GM12878 (cell line): ENCODE data around the gene PRKAG2. TPM values are rescaled to one million over a fixed set of nuclear protein-coding genes. Genes with fewer than 3 reads are reported as not detected.

Experiments used
- ATAC-seq: fragments of 200-7000 bp; cut with Tn5 transposase; 3 replicates; pipeline ENCODE4 v1.9.1; 2020; ENCODE audit warnings: mild to moderate bottlenecking, moderate library complexity
- BruUV-seq: library from RNA; stranded (reverse); fragments of 400-500 nt; replicated peaks from 2 replicates; lab custom pipeline; 2021; lab: Mats Ljungman, UMichigan
- CTCF ChIA-PET: fragments of 300-600 bp; sonication (Branson Sonifier 250); formaldehyde crosslinking; extraction: SDS; loops from one replicate; lab custom pipeline; 2021; ENCODE audit warnings: inconsistent platforms; lab: Yijun Ruan, JAX
- POLR2A ChIA-PET: fragments of 350-600 bp; formaldehyde crosslinking; extraction: SDS; loops from one replicate; lab custom pipeline; 2021; ENCODE audit warnings: inconsistent platforms; lab: Charles Lee
- RAD21 ChIA-PET: fragments of 300-600 bp; sonication (Branson Sonifier 250); formaldehyde crosslinking; loops from one replicate; lab custom pipeline; 2023; ENCODE audit warnings: antibody characterized with exemption; ENCODE audit not compliant: unreplicated experiment; lab: Charles Lee
- SMC1A ChIA-PET: fragments of 300-600 bp; sonication (Branson Sonifier 250); formaldehyde crosslinking; loops from one replicate; lab custom pipeline; 2023; ENCODE audit not compliant: unreplicated experiment, uncharacterized antibody; lab: Charles Lee
- DNase-seq: peaks from one replicate; pipeline ENCODE4 v3.0.0-alpha.2; 2011; ENCODE audit warnings: low read depth, low spot score
- FAIRE-seq: peaks from 3 replicates; lab custom pipeline; 2011; peaks lifted over from hg19 to GRCh38; lab: Jason Lieb, UNC
- H2AFZ ChIP-seq: 2 replicates; pipeline ENCODE4 v1.6.0; 2011; ENCODE audit warnings: low read depth, low read length, control low read depth; ENCODE audit not compliant: control insufficient read depth
- H3K27ac ChIP-seq: 2 replicates; pipeline ENCODE4 v1.5.1; 2011; ENCODE audit warnings: control low read depth; ENCODE audit not compliant: control insufficient read depth, insufficient read depth
- H3K27me3 ChIP-seq, 2 experiments: replicated peaks in 1 of 2; 2 replicates each; pipeline versions ENCODE4 v1.6.0 to v1.6.1; 2011; ENCODE audit warnings: low read length in 1 of 2; ENCODE audit not compliant: control insufficient read depth in 2 of 2, insufficient read depth in 2 of 2
- H3K36me3 ChIP-seq, 2 experiments: 2 replicates each; pipeline ENCODE4 v1.5.1; 2011; ENCODE audit warnings: low read length in 1 of 2; ENCODE audit not compliant: control insufficient read depth in 2 of 2, insufficient read depth in 2 of 2
- H3K4me1 ChIP-seq: 2 replicates; pipeline ENCODE4 v1.6.1; 2011; ENCODE audit warnings: mild to moderate bottlenecking, low read length, moderate library complexity, mixed read lengths; ENCODE audit not compliant: control insufficient read depth, insufficient read depth
- H3K4me2 ChIP-seq: 2 replicates; pipeline ENCODE4 v1.6.0; 2011; ENCODE audit warnings: control low read depth; ENCODE audit not compliant: control insufficient read depth, insufficient read depth
- H3K4me3 ChIP-seq: fragments of 200-600 bp; sonication (generic); 2 replicates; pipeline ENCODE4 v1.5.1; 2016
- H3K79me2 ChIP-seq: 2 replicates; pipeline ENCODE4 v1.6.0; 2011; ENCODE audit warnings: low read length; ENCODE audit not compliant: control insufficient read depth, insufficient read depth
- H3K9ac ChIP-seq: 2 replicates; pipeline ENCODE4 v1.8.0; 2011; ENCODE audit warnings: low read length, control low read depth, mixed read lengths; ENCODE audit not compliant: control insufficient read depth, insufficient read depth
- H3K9me3 ChIP-seq: replicated peaks from 3 replicates; pipeline ENCODE4 v1.5.1; 2011; ENCODE audit warnings: mild to moderate bottlenecking, low read length; ENCODE audit not compliant: control insufficient read depth, insufficient read depth
- H4K20me1 ChIP-seq: 2 replicates; pipeline ENCODE4 v1.6.0; 2011; ENCODE audit not compliant: control insufficient read depth, insufficient read depth
- CHD4 ChIP-seq: fragments of 200-600 bp; sonication (generic); IDR thresholded peaks from 2 replicates; pipeline ENCODE4 v1.6.1; 2016; ENCODE audit warnings: mild to moderate bottlenecking
- IKZF1 ChIP-seq: fragments of 450-650 bp; conservative IDR thresholded peaks from 2 replicates; pipeline ENCODE4 v1.6.1; 2017; ENCODE audit warnings: antibody characterized with exemption, mild to moderate bottlenecking
- MYB ChIP-seq: fragments of 150-350 bp; IDR thresholded peaks from 2 replicates; pipeline ENCODE4 v1.6.1; 2014; ENCODE audit warnings: mild to moderate bottlenecking, low read depth, low read length, borderline replicate concordance
- RB1 ChIP-seq: fragments of 450-650 bp; formaldehyde crosslinking; IDR thresholded peaks from 2 replicates; pipeline ENCODE4 v1.6.1; 2017; ENCODE audit warnings: mild to moderate bottlenecking, borderline replicate concordance
- SMAD5 ChIP-seq: IDR thresholded peaks from 2 replicates; pipeline ENCODE4 v1.6.1; 2016; ENCODE audit warnings: antibody characterized with exemption, low read depth
- TAF1 ChIP-seq: IDR thresholded peaks from 2 replicates; pipeline ENCODE4 v1.6.1; 2011; ENCODE audit warnings: mild to moderate bottlenecking, low read depth, low read length, borderline replicate concordance
- TCF12 ChIP-seq: IDR thresholded peaks from 2 replicates; pipeline ENCODE4 v1.6.1; 2011; ENCODE audit warnings: low read depth, mild to moderate bottlenecking, low read length
- YBX1 ChIP-seq: fragments of 450-650 bp; IDR thresholded peaks from 2 replicates; pipeline ENCODE4 v1.6.1; 2016; ENCODE audit warnings: antibody characterized with exemption
- YY1 ChIP-seq: IDR thresholded peaks from 2 replicates; pipeline ENCODE4 v1.6.1; 2011; ENCODE audit warnings: low read depth, mild to moderate bottlenecking, low read length
- ZNF217 ChIP-seq: fragments of 450-650 bp; IDR thresholded peaks from 2 replicates; pipeline ENCODE4 v1.6.1; 2017; ENCODE audit warnings: antibody characterized with exemption, mild to moderate bottlenecking
- ZNF274 ChIP-seq: IDR thresholded peaks from one replicate; pipeline ENCODE4 v1.8.0; 2011; ENCODE audit not compliant: insufficient read length, insufficient read depth
- ZNF384 ChIP-seq: IDR thresholded peaks from 2 replicates; pipeline ENCODE4 v1.6.1; 2012; ENCODE audit warnings: low read depth, mild to moderate bottlenecking, low read length, improper control_type of control experiment, borderline replicate concordance
- WGBS: methylation state at CpG from one replicate; pipeline ENCODE4 v1.1.6; 2016; ENCODE audit warnings: low lambda C conversion rate; ENCODE audit not compliant: insufficient replicate concordance, insufficient coverage; ENCODE audit errors: missing lambda C conversion rate; 5-methylcytosine and 5-hydroxymethylcytosine counted together
- in situ Hi-C: fragments of 300-500 bp; cut with MboI; formaldehyde crosslinking; loops from 9 replicates; pipeline ENCODE4 v1.14.3; 2018; ENCODE audit warnings: mixed read lengths
- intact Hi-C: fragments of 100-400 bp; cut with micrococcal nuclease; formaldehyde crosslinking; loops from one replicate; pipeline ENCODE4 v1.14.2; 2022; ENCODE audit not compliant: unreplicated experiment
- polyA plus RNA-seq, 11 experiments: library from polyadenylated mRNA; depleted of rRNA in 4 of 11; unstranded in 6 of 11; stranded (reverse) in 5 of 11; fragments of >200 nt; fragmentation: Nextera tagmentation in 4 of 11; fragmentation: Illumina TruSeq in 1 of 11; extraction: Ambion mirVana in 4 of 11; extraction: Trizol in 1 of 11; gene quantifications; 1 replicate in 1 of 11; 2 replicates in 10 of 11; pipeline versions ENCODE4 v1.2.1 to v1.2.3, GENCODE V29; 2011 to 2016; ENCODE audit warnings: inconsistent platforms in 2 of 11, missing spikeins in 2 of 11, low read depth in 1 of 11
- total RNA-seq, 4 experiments: library from RNA; depleted of rRNA in 3 of 4; stranded (reverse); fragments of >200 nt in 3 of 4; fragmentation: Illumina TruSeq in 1 of 4; extraction: Trizol in 1 of 4; gene quantifications; 2 replicates each; pipeline versions ENCODE4 v1.2.1 to v1.2.3, GENCODE V29; 2013 to 2021
- TF ChIP-seq, protein P1 (sequence below): IDR thresholded peaks from 2 replicates; pipeline ENCODE4 v1.6.1; 2011; ENCODE audit warnings: low read depth, low read length, improper control_type of control experiment, borderline replicate concordance

Gene PRKAG2
- total and polyA plus RNA-seq, 10 of the 15 experiments (the other 5 are each of a cell fraction or from before 2014, with no cell fraction given): 3.4 to 8.9 (median 6.8) TPM

DNA sequence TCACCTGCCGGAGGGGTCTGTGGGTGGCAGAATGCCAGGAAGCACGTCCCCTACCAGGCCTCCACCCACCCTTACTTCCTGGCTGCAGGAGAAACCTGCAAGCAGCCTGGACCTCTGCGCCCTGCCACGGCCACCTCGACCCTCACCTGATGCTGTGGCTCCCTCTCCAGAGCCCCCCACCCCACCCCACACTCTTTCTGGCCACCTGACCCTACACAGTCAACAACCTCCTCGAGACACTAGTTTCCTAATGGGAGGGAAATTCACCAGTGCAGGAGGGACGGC, 91.3 kb downstream of the PRKAG2 start:
- FAIRE-seq (no peak), ATAC-seq (no peak), DNase-seq (no peak)
- no peaks in the 10 kb centered on the region for H3K9me3 ChIP-seq
- no peak for TF ChIP-seq ZNF274
- no peak for TF ChIP-seq RB1
- TF ChIP-seq, protein P1, sequence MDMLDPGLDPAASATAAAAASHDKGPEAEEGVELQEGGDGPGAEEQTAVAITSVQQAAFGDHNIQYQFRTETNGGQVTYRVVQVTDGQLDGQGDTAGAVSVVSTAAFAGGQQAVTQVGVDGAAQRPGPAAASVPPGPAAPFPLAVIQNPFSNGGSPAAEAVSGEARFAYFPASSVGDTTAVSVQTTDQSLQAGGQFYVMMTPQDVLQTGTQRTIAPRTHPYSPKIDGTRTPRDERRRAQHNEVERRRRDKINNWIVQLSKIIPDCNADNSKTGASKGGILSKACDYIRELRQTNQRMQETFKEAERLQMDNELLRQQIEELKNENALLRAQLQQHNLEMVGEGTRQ: no peak
- no peak for TF ChIP-seq IKZF1
- TF ChIP-seq YBX1: no peak
- no peak for TF ChIP-seq MYB
- no peak for TF ChIP-seq ZNF384
- no peak for TF ChIP-seq CHD4
- no peak for TF ChIP-seq TCF12
- TF ChIP-seq SMAD5: no peak
- no peak for TF ChIP-seq TAF1
- TF ChIP-seq ZNF217: no peak
- TF ChIP-seq YY1: no peak
- H4K20me1 ChIP-seq: no peaks in the 10 kb centered on the region
- in situ Hi-C loops: no loop called here
- H3K79me2 ChIP-seq: no peaks in the 10 kb centered on the region
- no peaks in the 10 kb centered on the region for H3K36me3 ChIP-seq
- intact Hi-C loops: loop anchor here (5.0 to 10.0 kb wide), 2 partner anchors 147 to 239 kb away; partner anchors contain the start of gene GALNT11
- no peak overlapping the region for H3K27ac ChIP-seq
- H3K4me3 ChIP-seq: no peak overlapping the region
- no peaks in the 10 kb centered on the region; a peak in 1 of 4 replicates for H3K27me3 ChIP-seq
- ChIA-PET CTCF (no interaction called here), RAD21 (no interaction called here), SMC1A (no interaction called here), POLR2A (no interaction called here)
- no peaks in the 10 kb centered on the region for H3K4me1 ChIP-seq
- no peak overlapping the region for H2AFZ ChIP-seq
- H3K4me2 ChIP-seq: no peak overlapping the region
- BruUV-seq: no TSS peak
- whole genome bisulfite sequencing: 82% methylated on average over 4 of the region's 7 CpGs
- no peak overlapping the region for H3K9ac ChIP-seq
